Measurements from ENCODE around the gene RIBC2.
"Not testable (repeated sequence)": the region's sequence is repeated elsewhere in the genome, so short reads cannot be mapped to it uniquely, and the experiment has no call there.

Gene RIBC2

GRCh38 chr22:45424241-45424731 is 10.8 kb downstream of the RIBC2 start:
- in situ Hi-C loops (cut with HindIII; ENCODE audit: low sequenced_read_pairs): no loop called here

GRCh38 chr22:45425101-45425500 is 11.6 kb downstream of the RIBC2 start:
- in situ Hi-C loops (cut with HindIII; ENCODE audit: low sequenced_read_pairs): no loop called here

- in situ Hi-C loops (cut with HindIII; ENCODE audit: low sequenced_read_pairs): no loop called here
Measured at GRCh38 chr22:45425531-45426265, 12.2 kb downstream of the RIBC2 start.

GRCh38 chr22:45426387-45426786 is 12.9 kb downstream of the RIBC2 start:
- in situ Hi-C loops (cut with HindIII; ENCODE audit: low sequenced_read_pairs): no loop called here

GRCh38 chr22:45427114-45427513 is 13.6 kb downstream of the RIBC2 start:
- in situ Hi-C loops (cut with HindIII; ENCODE audit: low sequenced_read_pairs): no loop called here

GRCh38 chr22:45428391-45429385 is 15.2 kb downstream of the RIBC2 start:
- in situ Hi-C loops (cut with HindIII; ENCODE audit: low sequenced_read_pairs): no loop called here

GRCh38 chr22:45429424-45429823 is 15.9 kb downstream of the RIBC2 start:
- in situ Hi-C loops (cut with HindIII; ENCODE audit: low sequenced_read_pairs): no loop called here

- in situ Hi-C loops (cut with HindIII; ENCODE audit: low sequenced_read_pairs): loop anchor here (10.0 kb wide), 1 partner anchor 155 kb away; no protein-coding TSS in a partner anchor
Measured at GRCh38 chr22:45429981-45430775, 16.7 kb downstream of the RIBC2 start.

GRCh38 chr22:45430871-45431270 is 17.4 kb downstream of the RIBC2 start:
- in situ Hi-C loops (cut with HindIII; ENCODE audit: low sequenced_read_pairs): loop anchor here (10.0 kb wide), 1 partner anchor 156 kb away; no protein-coding TSS in a partner anchor

GRCh38 chr22:45434981-45435380 is 21.5 kb downstream of the RIBC2 start:
- in situ Hi-C loops (cut with HindIII; ENCODE audit: low sequenced_read_pairs): loop anchor here (10.0 kb wide), 1 partner anchor 160 kb away; no protein-coding TSS in a partner anchor

- in situ Hi-C loops (cut with HindIII; ENCODE audit: low sequenced_read_pairs): loop anchor here (10.0 kb wide), 1 partner anchor 161 kb away; no protein-coding TSS in a partner anchor
Measured at GRCh38 chr22:45435544-45436139, 22.1 kb downstream of the RIBC2 start.

GRCh38 chr22:45436871-45437517 is 23.5 kb downstream of the RIBC2 start:
- in situ Hi-C loops (cut with HindIII; ENCODE audit: low sequenced_read_pairs): loop anchor here (10.0 kb wide), 1 partner anchor 162 kb away; no protein-coding TSS in a partner anchor

GRCh38 chr22:45438336-45438735 is 24.8 kb downstream of the RIBC2 start:
- in situ Hi-C loops (cut with HindIII; ENCODE audit: low sequenced_read_pairs): loop anchor here (10.0 kb wide), 1 partner anchor 164 kb away; no protein-coding TSS in a partner anchor

- in situ Hi-C loops (cut with HindIII; ENCODE audit: low sequenced_read_pairs): not testable (repeated sequence)
Measured at GRCh38 chr22:45440688-45441087, 27.2 kb downstream of the RIBC2 start.

GRCh38 chr22:45441138-45441537 is 27.6 kb downstream of the RIBC2 start:
- in situ Hi-C loops (cut with HindIII; ENCODE audit: low sequenced_read_pairs): no loop called here

GRCh38 chr22:45442116-45442515 is 28.6 kb downstream of the RIBC2 start:
- in situ Hi-C loops (cut with HindIII; ENCODE audit: low sequenced_read_pairs): no loop called here

- in situ Hi-C loops (cut with HindIII; ENCODE audit: low sequenced_read_pairs): no loop called here
Measured at GRCh38 chr22:45444168-45444567, 30.7 kb downstream of the RIBC2 start.

- in situ Hi-C loops (cut with HindIII; ENCODE audit: low sequenced_read_pairs): no loop called here
Measured at GRCh38 chr22:45445031-45445710, 31.7 kb downstream of the RIBC2 start.

- in situ Hi-C loops (cut with HindIII; ENCODE audit: low sequenced_read_pairs): no loop called here
Measured at GRCh38 chr22:45446216-45446615, 32.7 kb downstream of the RIBC2 start.
